COLO668 (cell line): ENCODE measurements around the gene SHROOM4.

Source experiments
- DNase-seq: peaks from one replicate; lab custom pipeline; 2025; ENCODE audit not compliant: unreplicated experiment; lab: John Stamatoyannopoulos, UW

SHROOM4 gene

DNA sequence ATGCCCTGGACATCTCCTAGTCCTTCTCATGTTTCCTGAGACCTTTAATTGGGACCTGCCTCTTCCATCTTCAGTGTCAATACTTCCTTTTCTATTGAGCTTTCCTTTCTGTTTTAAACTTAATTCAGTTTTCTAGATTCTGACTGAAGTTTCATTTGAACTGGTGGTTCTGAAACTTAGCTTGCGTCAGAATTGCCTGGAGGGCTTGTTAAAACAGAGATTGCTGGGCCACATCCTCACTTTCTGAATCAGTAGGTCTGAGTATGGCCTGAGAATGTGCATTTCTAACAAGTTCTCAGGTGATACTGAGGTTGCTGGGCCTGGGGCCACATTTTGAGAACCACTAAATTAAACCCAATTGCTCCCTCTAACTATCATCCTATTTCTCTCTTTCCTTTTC lies 191.2 kb downstream of the SHROOM4 start:
- DNase-seq, result no peak

DNA sequence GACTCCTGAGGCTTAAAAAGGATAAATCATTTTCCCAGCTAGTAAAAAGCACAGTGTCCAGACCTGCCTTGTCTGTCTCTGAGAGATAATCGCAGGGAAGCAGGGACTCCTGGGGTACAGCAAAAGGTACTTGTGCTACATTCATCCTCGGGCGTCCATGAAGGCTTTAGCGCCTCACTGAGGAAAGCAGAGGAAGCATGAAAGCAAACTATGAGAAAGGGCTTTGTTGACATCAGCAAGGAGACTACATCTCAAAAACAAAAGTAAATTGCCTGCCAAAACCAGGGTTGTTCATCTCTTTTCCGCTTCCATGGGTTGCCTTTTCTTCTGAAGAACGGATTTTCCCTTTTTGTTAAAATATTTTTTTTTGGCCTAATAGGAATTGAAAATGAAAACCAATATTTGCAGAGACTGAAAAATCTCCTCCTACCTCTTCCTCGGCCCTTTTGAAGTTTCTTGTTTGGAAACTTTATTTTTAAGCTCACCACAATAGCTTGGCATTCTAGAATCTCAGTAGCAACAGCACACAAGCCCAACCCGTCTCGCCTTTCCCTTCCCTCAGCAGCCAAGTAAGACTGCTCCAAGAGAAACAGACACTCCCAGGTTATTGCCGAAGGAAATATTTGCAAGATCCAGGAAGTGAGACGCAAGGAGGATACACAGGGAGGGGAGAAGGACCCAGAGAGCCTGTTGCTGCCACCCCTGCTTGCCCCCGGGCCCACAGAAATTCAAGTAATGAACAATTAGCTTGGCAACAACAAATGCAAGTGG lies 195.0 kb downstream of the SHROOM4 start:
- no peak for DNase-seq

GRCh38 chrX:50617183-50617582 lies 196.8 kb downstream of the SHROOM4 start:
- DNase-seq, result no peak

DNA sequence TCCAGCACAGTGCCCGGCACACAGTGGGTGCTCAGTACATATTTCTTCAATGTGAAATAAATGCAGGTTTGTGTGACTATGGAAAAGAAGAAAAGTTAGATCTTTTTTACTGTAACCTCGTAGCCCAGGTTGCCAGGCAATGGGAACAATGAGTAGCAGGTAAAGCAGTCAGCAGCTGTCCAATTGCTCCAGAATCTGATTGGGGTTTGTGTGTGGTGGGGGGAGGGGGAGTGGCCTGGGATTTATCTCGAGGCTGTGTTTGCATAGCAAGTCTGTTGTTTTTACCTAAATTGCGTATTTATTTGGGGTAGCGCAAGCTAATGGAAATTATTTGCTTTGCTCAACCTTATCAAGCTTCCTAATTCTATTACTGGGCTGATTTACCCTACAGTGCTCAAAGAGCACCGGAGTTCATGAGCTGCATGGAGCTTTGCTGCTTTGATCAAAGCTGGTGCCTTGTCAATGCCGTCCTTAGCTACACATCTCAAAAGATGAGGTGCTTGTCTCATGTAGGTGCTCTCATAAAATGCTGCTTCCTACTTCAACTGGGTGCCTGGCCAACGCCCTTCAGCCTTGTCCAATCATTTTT lies 198.3 kb downstream of the SHROOM4 start:
- DNase-seq, result no peak

- DNase-seq, result no peak
These were observed 199.5 kb downstream of the SHROOM4 start for GRCh38 chrX:50614460-50614859.

- DNase-seq, result no peak
These were observed 200.1 kb downstream of the SHROOM4 start for GRCh38 chrX:50613846-50614245.

DNA sequence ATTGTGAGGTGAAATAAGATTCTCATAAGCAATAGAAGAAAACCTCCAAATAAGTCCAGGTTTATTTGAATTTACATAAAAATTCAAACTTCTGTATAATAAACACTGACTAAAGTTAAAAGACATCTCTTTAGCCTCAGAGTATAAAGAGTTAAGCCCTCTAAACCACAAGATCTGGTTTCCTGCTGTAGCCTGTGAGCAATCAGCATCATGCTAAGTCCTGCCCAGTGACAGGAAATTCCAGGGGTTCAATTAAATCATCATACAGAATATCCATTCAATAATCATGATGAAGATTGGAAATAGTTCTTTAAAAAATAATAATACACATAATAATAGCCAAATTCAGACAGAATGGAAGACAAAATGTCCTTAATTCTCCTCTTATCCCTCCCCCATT lies 204.2 kb downstream of the SHROOM4 start:
- DNase-seq, result no peak

- no peak for DNase-seq
These were observed 207.6 kb downstream of the SHROOM4 start for GRCh38 chrX:50606300-50606950.

DNA sequence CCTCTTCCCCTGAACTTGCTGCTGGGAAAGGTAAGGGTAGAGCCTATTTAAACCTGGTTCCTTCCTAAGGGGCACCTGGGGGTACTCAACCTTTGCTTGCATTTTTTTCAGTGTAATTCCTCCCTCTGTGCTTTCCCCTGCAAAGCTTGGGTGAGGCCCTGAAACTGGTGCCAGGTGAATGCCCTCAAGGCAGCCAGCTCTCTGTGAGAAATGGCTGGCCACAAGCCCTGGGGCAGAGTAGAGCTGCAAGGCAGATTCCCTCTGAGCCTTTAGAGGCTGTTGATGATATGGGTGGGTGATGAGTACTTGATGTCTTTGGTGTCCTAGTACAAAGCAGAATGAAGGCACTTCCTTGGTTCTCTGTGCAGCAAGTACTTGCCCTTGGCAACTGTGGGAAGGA lies 217.9 kb downstream of the SHROOM4 start:
- DNase-seq, result no peak

DNA sequence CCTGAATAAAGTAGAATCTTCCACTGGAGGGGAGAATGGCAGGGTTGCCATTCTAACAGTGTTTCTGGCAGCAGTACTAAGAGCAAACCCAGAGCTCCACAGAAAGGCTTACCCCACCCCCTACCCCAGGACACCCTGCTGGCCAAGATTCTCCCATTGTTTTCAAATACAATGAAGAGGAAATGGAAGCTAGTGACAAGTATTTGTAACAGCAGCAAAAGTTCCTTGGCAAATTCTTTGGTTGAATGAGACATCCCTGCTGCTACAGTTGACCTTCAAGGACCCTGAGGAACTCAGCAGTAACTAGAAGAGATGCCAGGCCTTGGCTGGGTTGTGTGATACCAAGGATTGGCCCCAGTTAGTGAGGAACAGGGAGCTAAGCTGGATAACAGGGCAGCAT lies 219.2 kb downstream of the SHROOM4 start:
- DNase-seq, result no peak

- no peak for DNase-seq
These were observed 227.0 kb downstream of the SHROOM4 start for GRCh38 chrX:50586980-50587379.

DNA sequence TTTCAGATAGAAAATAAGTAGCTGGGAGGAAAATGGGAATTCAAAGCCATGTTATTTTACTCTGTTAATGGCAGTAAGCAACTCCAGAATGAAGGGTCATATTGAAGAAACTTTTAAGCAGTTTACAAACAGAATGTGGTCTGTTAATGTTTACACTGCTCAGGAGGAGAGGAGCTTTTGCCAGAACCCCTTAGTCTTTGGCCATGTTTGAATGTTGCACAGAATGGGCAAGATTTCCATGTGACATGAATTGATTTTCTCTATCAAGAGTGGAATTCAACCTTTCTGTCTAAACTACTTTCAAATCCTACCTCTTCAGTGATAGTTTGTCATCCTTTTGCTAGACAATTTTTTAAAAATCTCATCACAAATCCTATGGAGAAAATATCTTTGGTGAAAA lies 227.6 kb downstream of the SHROOM4 start:
- no peak for DNase-seq

DNA sequence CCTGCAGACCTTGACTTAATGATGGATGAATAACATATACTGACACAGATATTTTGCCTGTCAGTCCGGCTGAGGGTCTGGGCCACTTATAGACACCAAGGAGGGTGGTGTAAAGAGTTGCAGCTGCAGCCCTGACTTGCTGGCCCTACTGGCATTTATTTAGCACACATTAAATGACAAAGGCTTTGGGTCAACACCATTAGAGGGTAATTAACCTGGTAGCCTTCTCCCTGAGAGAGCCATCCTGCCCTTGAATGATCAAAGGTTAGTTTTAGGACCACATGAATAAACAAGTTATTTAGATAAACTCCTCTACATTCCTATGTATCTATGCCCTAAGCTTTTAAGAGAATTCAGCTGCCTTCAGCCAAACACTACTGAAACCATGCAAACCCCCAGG lies 232.6 kb downstream of the SHROOM4 start:
- no peak for DNase-seq

- DNase-seq, result peak; percentile 3
These were observed 234.0 kb downstream of the SHROOM4 start for GRCh38 chrX:50579955-50580354.

DNA sequence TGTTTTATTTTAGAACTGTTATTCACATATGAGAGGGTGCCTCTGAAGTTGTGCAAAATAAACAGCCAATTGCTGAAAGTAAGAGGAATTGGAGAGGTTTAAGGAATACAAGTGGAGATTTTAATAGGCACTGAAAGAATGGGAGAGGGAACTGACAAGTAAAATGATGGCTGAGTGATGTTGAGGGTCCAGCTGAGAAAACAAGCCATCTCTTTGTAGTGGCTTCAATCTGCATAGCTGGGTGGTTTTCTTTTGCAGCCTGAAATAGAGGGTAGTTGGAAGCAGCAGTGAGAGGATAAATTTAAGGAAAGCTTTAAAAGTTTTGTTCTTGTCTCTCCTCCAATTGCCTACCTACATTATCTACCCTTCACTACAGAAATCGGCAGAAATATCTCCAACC lies 236.7 kb downstream of the SHROOM4 start:
- DNase-seq, result no peak

GRCh38 chrX:50567636-50568035 lies 246.4 kb downstream of the SHROOM4 start:
- DNase-seq, result no peak

DNA sequence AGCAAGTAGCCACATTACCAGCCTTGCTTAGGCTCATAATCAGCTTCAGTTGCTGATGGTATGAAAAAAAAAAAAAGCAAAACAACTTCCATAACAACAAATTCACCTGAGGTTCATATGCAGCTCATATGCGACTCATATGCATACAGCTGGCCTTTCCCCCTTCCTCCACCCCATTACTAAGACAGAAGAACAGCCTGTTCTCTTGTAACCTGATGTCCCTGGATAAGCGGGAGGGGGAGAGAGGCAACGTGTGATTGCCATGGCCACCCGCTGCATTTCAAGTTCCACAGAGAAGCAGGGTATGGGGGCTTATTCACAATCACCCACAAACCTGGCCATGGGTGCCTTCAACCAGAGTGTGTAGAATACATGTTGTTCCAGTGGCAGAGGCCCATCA lies 248.3 kb downstream of the SHROOM4 start:
- no peak for DNase-seq
